ENCODE measurements around the gene MRPL16. TPM values are rescaled to one million over a fixed set of nuclear protein-coding genes. Genes with fewer than 3 reads are reported as not detected.

Gene MRPL16
- total and polyA plus RNA-seq, 2 of the 4 experiments (the other 2 are of a cell fraction): 43.9 to 71.3 TPM

DNA sequence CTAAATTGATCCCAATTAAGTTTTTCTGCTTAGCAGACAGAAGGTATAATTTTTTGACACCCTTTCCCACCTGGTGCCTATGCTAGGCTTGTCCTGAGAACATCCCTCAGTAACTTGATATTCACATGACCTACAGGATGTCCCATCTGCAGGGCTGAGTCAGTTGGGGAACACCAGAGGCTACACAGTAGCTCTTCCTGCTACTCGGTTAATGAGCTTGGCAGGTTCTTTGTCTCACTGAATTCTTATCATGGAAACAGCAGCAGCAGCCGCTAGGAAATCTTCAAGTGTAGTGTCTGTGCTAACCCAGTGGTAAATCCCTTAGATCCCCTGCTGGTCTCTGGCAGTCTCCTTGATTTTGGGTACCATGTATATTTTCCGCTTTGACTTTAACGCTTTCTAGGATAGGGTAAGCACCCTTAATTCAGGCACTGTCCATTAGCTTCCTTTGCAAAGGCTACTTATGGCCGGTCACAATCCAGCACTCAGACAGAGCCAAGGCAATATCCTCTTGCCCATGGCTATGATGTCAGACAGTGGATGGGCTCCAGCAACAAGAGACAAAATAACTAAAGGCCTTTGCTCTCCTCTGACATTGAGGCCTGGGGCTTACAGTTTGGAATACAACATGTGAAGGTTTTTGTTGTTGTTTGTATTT, 8.5 kb downstream of the MRPL16 start:
- no peaks in the 10 kb centered on the region for H4K20me1 ChIP-seq (ENCODE audit: insufficient read depth, low read length)
- H3K9me1 ChIP-seq (ENCODE audit: insufficient read depth, low read length): no peaks in the 10 kb centered on the region
- 34% methylated on average over 3 of the region's 5 CpGs; no CpG with 5 or more reads in 1 of the 2 experiments for WGBS, 2 experiments (ENCODE audit: extremely low coverage in 2 of 2, insufficient read length in 1 of 2)
- intact Hi-C loops (cut with micrococcal nuclease) (loop anchor here (1.0 to 5.0 kb wide), 4 partner anchors 48 to 265 kb away; partner anchors contain the start of gene PATL1), dilution Hi-C loops (cut with HindIII; ENCODE audit: low sequenced_read_pairs, unreplicated experiment) (no loop called here), in situ Hi-C loops (cut with MboI; ENCODE audit: low sequenced_read_pairs) (loop anchor here (5.0 to 10.0 kb wide), 2 partner anchors 45 to 247 kb away; partner anchors contain the start of gene STX3)
- no peak overlapping the region for H2BK120ac ChIP-seq (ENCODE audit: low read depth, low read length)
- H3K4me2 ChIP-seq (ENCODE audit: low read depth, low read length): no peak overlapping the region
- H3K79me1 ChIP-seq (ENCODE audit: low read depth in 1 of 2, low read length in 2 of 2): no peaks in the 10 kb centered on the region
- no peak overlapping the region for H4K91ac ChIP-seq (ENCODE audit: insufficient read depth, low read depth, low read length)
- no peak overlapping the region for H2BK15ac ChIP-seq (ENCODE audit: low read depth, low read length)
- H4K5ac ChIP-seq (ENCODE audit: low read depth, low read length): no peak overlapping the region
- H3K23ac ChIP-seq (ENCODE audit: low read depth, low read length): no peak overlapping the region
- H2AK9ac ChIP-seq (replicated peaks; ENCODE audit: low read depth, low read length, poor library complexity): no peak overlapping the region
- no peak overlapping the region for H2AK5ac ChIP-seq (ENCODE audit: low read depth, low read length)
- ChIA-PET CTCF (interaction anchor here (0.6 to 1.2 kb wide), 4 partner anchors 46 to 630 kb away, joined by 4 to 5 read pairs (median 5); partner anchors contain the start of gene STX3), POLR2A (ENCODE audit: unreplicated experiment) (interaction anchor here (0.7 kb wide), 1 partner anchor 243 kb away, joined by 7 read pairs; no protein-coding TSS in a partner anchor)
- no peak for TF ChIP-seq CHD1 (IDR thresholded peaks at IDR 0.05; ENCODE audit: low read depth, low read length)
- no peak for TF ChIP-seq RFX5 (IDR thresholded peaks at IDR 0.05; ENCODE audit: low read depth, low read length)
- no peak for TF ChIP-seq CEBPB (IDR thresholded peaks at IDR 0.05; ENCODE audit: low read depth, low read length)
- no peak for TF ChIP-seq SMC3 (IDR thresholded peaks at IDR 0.05; ENCODE audit: low read depth, low read length)
- TF ChIP-seq POLR2A (IDR thresholded peaks at IDR 0.05; ENCODE audit: low read depth, low read length): no peak
- TF ChIP-seq, protein P1, sequence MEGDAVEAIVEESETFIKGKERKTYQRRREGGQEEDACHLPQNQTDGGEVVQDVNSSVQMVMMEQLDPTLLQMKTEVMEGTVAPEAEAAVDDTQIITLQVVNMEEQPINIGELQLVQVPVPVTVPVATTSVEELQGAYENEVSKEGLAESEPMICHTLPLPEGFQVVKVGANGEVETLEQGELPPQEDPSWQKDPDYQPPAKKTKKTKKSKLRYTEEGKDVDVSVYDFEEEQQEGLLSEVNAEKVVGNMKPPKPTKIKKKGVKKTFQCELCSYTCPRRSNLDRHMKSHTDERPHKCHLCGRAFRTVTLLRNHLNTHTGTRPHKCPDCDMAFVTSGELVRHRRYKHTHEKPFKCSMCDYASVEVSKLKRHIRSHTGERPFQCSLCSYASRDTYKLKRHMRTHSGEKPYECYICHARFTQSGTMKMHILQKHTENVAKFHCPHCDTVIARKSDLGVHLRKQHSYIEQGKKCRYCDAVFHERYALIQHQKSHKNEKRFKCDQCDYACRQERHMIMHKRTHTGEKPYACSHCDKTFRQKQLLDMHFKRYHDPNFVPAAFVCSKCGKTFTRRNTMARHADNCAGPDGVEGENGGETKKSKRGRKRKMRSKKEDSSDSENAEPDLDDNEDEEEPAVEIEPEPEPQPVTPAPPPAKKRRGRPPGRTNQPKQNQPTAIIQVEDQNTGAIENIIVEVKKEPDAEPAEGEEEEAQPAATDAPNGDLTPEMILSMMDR (conservative IDR thresholded peaks at IDR 0.05; ENCODE audit: low read depth, low read length): no peak
- TF ChIP-seq, protein P2, sequence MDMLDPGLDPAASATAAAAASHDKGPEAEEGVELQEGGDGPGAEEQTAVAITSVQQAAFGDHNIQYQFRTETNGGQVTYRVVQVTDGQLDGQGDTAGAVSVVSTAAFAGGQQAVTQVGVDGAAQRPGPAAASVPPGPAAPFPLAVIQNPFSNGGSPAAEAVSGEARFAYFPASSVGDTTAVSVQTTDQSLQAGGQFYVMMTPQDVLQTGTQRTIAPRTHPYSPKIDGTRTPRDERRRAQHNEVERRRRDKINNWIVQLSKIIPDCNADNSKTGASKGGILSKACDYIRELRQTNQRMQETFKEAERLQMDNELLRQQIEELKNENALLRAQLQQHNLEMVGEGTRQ (IDR thresholded peaks at IDR 0.05; ENCODE audit: low read depth, low read length): no peak
- no peak for TF ChIP-seq NFE2L2 (IDR thresholded peaks at IDR 0.05; ENCODE audit: low read depth, low read length)
- no peak for TF ChIP-seq RCOR1 (IDR thresholded peaks at IDR 0.05; ENCODE audit: insufficient replicate concordance, low read length)
- no peak for TF ChIP-seq MAZ (IDR thresholded peaks at IDR 0.05; ENCODE audit: borderline replicate concordance, low read depth, low read length)
- H3K4ac ChIP-seq (ENCODE audit: low read depth, low read length): no peak overlapping the region
- BruUV-seq (replicated peaks): TSS peak; percentile 70
- H3K4me3 ChIP-seq (ENCODE audit: insufficient read depth, low read depth, low read length): no peak overlapping the region
- H3K18ac ChIP-seq (ENCODE audit: low read depth, low read length): no peak overlapping the region
- no peak overlapping the region for H3K9ac ChIP-seq (ENCODE audit: low read depth, low read length)
- no peak overlapping the region for H2BK5ac ChIP-seq (ENCODE audit: low read depth, low read length, poor library complexity, severe bottlenecking)
- H3K27ac ChIP-seq (ENCODE audit: insufficient read depth, low read length): no peak overlapping the region
- ATAC-seq (ENCODE audit: low read depth) (peak; percentile 72), DNase-seq (peak; percentile 36)
- H3K56ac ChIP-seq (ENCODE audit: extremely low read depth, insufficient read depth, low read length): no peak overlapping the region
- H3K4me1 ChIP-seq (ENCODE audit: control insufficient read depth, insufficient read depth, low read length): no peaks in the 10 kb centered on the region
- H3K9me3 ChIP-seq (ENCODE audit: control insufficient read depth, insufficient read depth, low read length): no peaks in the 10 kb centered on the region
- H3K36me3 ChIP-seq (ENCODE audit: control insufficient read depth, insufficient read depth, low read length): peaks cover 10% of the 10 kb centered on the region
- H3K27me3 ChIP-seq (ENCODE audit: control insufficient read depth, insufficient read depth, low read length): no peaks in the 10 kb centered on the region
- H2BK20ac ChIP-seq (ENCODE audit: low read depth, low read length): no peak overlapping the region
- no peak overlapping the region for H4K8ac ChIP-seq (ENCODE audit: low read depth in 2 of 2, low read length in 2 of 2)
- H2AFZ ChIP-seq (replicated peaks; ENCODE audit: low read length, poor library complexity): no peak overlapping the region
- no peak overlapping the region for H3K14ac ChIP-seq (replicated peaks; ENCODE audit: low read depth, low read length)

Measured in IMR-90 (cell line).